IMR-90 (cell line): ENCODE measurements around the gene PM20D1. TPM values are rescaled to one million over a fixed set of nuclear protein-coding genes. Genes with fewer than 3 reads are reported as not detected.

Experiments used
- ATAC-seq: fragments of 200-7000 bp; cut with Tn5 transposase; 2 replicates; pipeline ENCODE4 v1.9.1; 2020; ENCODE audit warnings: low read depth, mild to moderate bottlenecking, moderate library complexity
- BruUV-seq: library from RNA; stranded (reverse); fragments of 400-500 nt; replicated peaks from 2 replicates; lab custom pipeline; 2021; lab: Mats Ljungman, UMichigan
- CTCF ChIA-PET: fragments of 300-600 bp; formaldehyde crosslinking; extraction: SDS; loops from one replicate; lab custom pipeline; 2021; ENCODE audit warnings: antibody characterized with exemption; lab: Yijun Ruan, JAX
- POLR2A ChIA-PET: fragments of 300-600 bp; sonication (Branson Sonifier 250); formaldehyde crosslinking; loops from one replicate; lab custom pipeline; 2022; ENCODE audit warnings: antibody characterized with exemption; ENCODE audit not compliant: unreplicated experiment; lab: Charles Lee
- DNase-seq: peaks from one replicate; pipeline ENCODE4 v3.0.0; 2013
- H2AFZ ChIP-seq: replicated peaks from 2 replicates; pipeline ENCODE3; 2013; ENCODE audit warnings: low read length, mild to moderate bottlenecking; ENCODE audit not compliant: poor library complexity
- H2AK5ac ChIP-seq: 2 replicates; pipeline ENCODE4 v1.6.1; 2013; ENCODE audit warnings: low read depth, low read length, inconsistent platforms
- H2AK9ac ChIP-seq: replicated peaks from 2 replicates; pipeline ENCODE3; 2013; ENCODE audit warnings: mild to moderate bottlenecking, low read depth, low read length, moderate library complexity; ENCODE audit not compliant: poor library complexity
- H2BK120ac ChIP-seq: 2 replicates; pipeline ENCODE4 v1.6.1; 2013; ENCODE audit warnings: low read depth, low read length, inconsistent platforms
- H2BK15ac ChIP-seq: 3 replicates; pipeline ENCODE4 v1.6.1; 2013; ENCODE audit warnings: low read depth, low read length, inconsistent platforms
- H2BK20ac ChIP-seq: 2 replicates; pipeline ENCODE4 v1.6.1; 2013; ENCODE audit warnings: low read depth, mild to moderate bottlenecking, inconsistent platforms, low read length, moderate library complexity
- H2BK5ac ChIP-seq: 2 replicates; pipeline ENCODE4 v1.6.1; 2013; ENCODE audit warnings: mild to moderate bottlenecking, low read depth, low read length, inconsistent platforms; ENCODE audit not compliant: poor library complexity, severe bottlenecking
- H3K14ac ChIP-seq: replicated peaks from 2 replicates; pipeline ENCODE4 v1.6.1; 2013; ENCODE audit warnings: low read depth, low read length, inconsistent platforms
- H3K18ac ChIP-seq: 2 replicates; pipeline ENCODE4 v1.6.1; 2013; ENCODE audit warnings: low read depth, low read length, control low read depth
- H3K23ac ChIP-seq: 2 replicates; pipeline ENCODE4 v1.6.1; 2013; ENCODE audit warnings: low read depth, low read length, inconsistent platforms
- H3K27ac ChIP-seq: 2 replicates; pipeline ENCODE4 v1.5.1; 2013; ENCODE audit warnings: mild to moderate bottlenecking, control low read depth, low read length; ENCODE audit not compliant: insufficient read depth
- H3K27me3 ChIP-seq: 2 replicates; pipeline ENCODE4 v1.6.1; 2013; ENCODE audit warnings: low read length; ENCODE audit not compliant: control insufficient read depth, insufficient read depth
- H3K36me3 ChIP-seq: 2 replicates; pipeline ENCODE4 v1.6.1; 2013; ENCODE audit warnings: low read length, mixed read lengths; ENCODE audit not compliant: control insufficient read depth, insufficient read depth
- H3K4ac ChIP-seq: 2 replicates; pipeline ENCODE4 v1.6.1; 2013; ENCODE audit warnings: low read depth, low read length, inconsistent platforms
- H3K4me1 ChIP-seq: 2 replicates; pipeline ENCODE4 v1.6.1; 2013; ENCODE audit warnings: low read length, mixed read lengths; ENCODE audit not compliant: control insufficient read depth, insufficient read depth
- H3K4me2 ChIP-seq: 2 replicates; pipeline ENCODE4 v1.6.1; 2013; ENCODE audit warnings: low read depth, mild to moderate bottlenecking, control low read depth, low read length, moderate library complexity
- H3K4me3 ChIP-seq: 2 replicates; pipeline ENCODE4 v1.5.1; 2013; ENCODE audit warnings: low read depth, mild to moderate bottlenecking, control low read depth, low read length, moderate library complexity; ENCODE audit not compliant: insufficient read depth
- H3K56ac ChIP-seq: 2 replicates; pipeline ENCODE4 v1.6.1; 2013; ENCODE audit warnings: low read length, inconsistent platforms; ENCODE audit not compliant: insufficient read depth; ENCODE audit errors: extremely low read depth
- H3K79me1 ChIP-seq, 2 experiments: 2 replicates each; pipeline ENCODE4 v1.6.1; 2013; ENCODE audit warnings: low read length in 2 of 2, inconsistent platforms in 1 of 2, low read depth in 1 of 2
- H3K9ac ChIP-seq: 2 replicates; pipeline ENCODE4 v1.6.1; 2013; ENCODE audit warnings: low read depth, low read length, control low read depth
- H3K9me1 ChIP-seq: 2 replicates; pipeline ENCODE4 v1.6.1; 2013; ENCODE audit warnings: low read length, inconsistent platforms; ENCODE audit not compliant: insufficient read depth
- H3K9me3 ChIP-seq: 2 replicates; pipeline ENCODE4 v1.6.1; 2013; ENCODE audit warnings: low read length; ENCODE audit not compliant: control insufficient read depth, insufficient read depth
- H4K20me1 ChIP-seq: 2 replicates; pipeline ENCODE4 v1.6.1; 2013; ENCODE audit warnings: low read length, inconsistent platforms; ENCODE audit not compliant: insufficient read depth
- H4K5ac ChIP-seq: 2 replicates; pipeline ENCODE4 v1.6.1; 2013; ENCODE audit warnings: mild to moderate bottlenecking, low read depth, low read length, control low read depth
- H4K8ac ChIP-seq, 2 experiments: 2 replicates each; pipeline ENCODE4 v1.6.1; 2013; ENCODE audit warnings: low read depth in 2 of 2, low read length in 2 of 2, control low read depth in 1 of 2, inconsistent platforms in 1 of 2
- H4K91ac ChIP-seq: 2 replicates; pipeline ENCODE4 v1.6.1; 2013; ENCODE audit warnings: low read depth, low read length, inconsistent platforms; ENCODE audit not compliant: insufficient read depth
- CHD1 ChIP-seq: IDR thresholded peaks from 2 replicates; pipeline ENCODE4 v1.6.1; 2012; ENCODE audit warnings: low read depth, low read length, improper control_type of control experiment
- RAD21 ChIP-seq: IDR thresholded peaks from 2 replicates; pipeline ENCODE4 v1.6.1; 2012; ENCODE audit warnings: low read length, improper control_type of control experiment
- RCOR1 ChIP-seq: IDR thresholded peaks from 2 replicates; pipeline ENCODE4 v1.6.1; 2012; ENCODE audit warnings: mild to moderate bottlenecking, low read length, improper control_type of control experiment; ENCODE audit not compliant: insufficient replicate concordance
- WGBS, 2 experiments: methylation state at CpG; one replicate each; pipeline versions ENCODE4 v1.1.5 to v1.1.7; 2013; ENCODE audit warnings: missing lambda C conversion rate in 2 of 2; ENCODE audit not compliant: insufficient read length in 1 of 2; ENCODE audit errors: extremely low coverage in 2 of 2; 5-methylcytosine and 5-hydroxymethylcytosine counted together
- dilution Hi-C: fragments of 300-500 bp; cut with HindIII; formaldehyde crosslinking; loops from one replicate; pipeline ENCODE4 v1.14.3; 2018; ENCODE audit warnings: low sequenced_read_pairs; ENCODE audit not compliant: unreplicated experiment
- in situ Hi-C: fragments of 300-500 bp; cut with MboI; formaldehyde crosslinking; loops from 3 replicates; pipeline ENCODE4 v1.14.3; 2019; ENCODE audit warnings: low sequenced_read_pairs, inconsistent platforms, mixed read lengths
- intact Hi-C: fragments of 100-400 bp; cut with micrococcal nuclease; formaldehyde crosslinking; loops from 2 replicates; pipeline ENCODE4 v1.10.0; 2022
- polyA plus RNA-seq, 3 experiments: library from polyadenylated mRNA; depleted of rRNA; stranded (reverse); fragments of >200 nt; gene quantifications; 2 replicates each; pipeline ENCODE4 v1.2.3, GENCODE V29; 2012; ENCODE audit warnings: low replicate concordance in 1 of 3
- total RNA-seq: library from RNA; depleted of rRNA; stranded (reverse); fragments of >200 nt; gene quantifications from 2 replicates; pipeline ENCODE4 v1.2.3, GENCODE V29; 2012

PM20D1 gene
- total and polyA plus RNA-seq, 2 of the 4 experiments (the other 2 are of a cell fraction) = not detected

GRCh38 chr1:205800981-205801703 is 48.8 kb downstream of the PM20D1 start:
- no peak overlapping the region for H3K23ac ChIP-seq
- no peak for TF ChIP-seq RAD21
- no peak for TF ChIP-seq RCOR1
- TF ChIP-seq CHD1 = no peak
- no peak overlapping the region for H3K18ac ChIP-seq
- peaks cover 4% of the 10 kb centered on the region; the same call in 1 of the 2 replicates for H3K9me1 ChIP-seq
- CTCF ChIA-PET = interaction anchor here (1.8 kb wide), 1 partner anchor 9 kb away, joined by 5 read pairs; no protein-coding TSS in a partner anchor
- H2BK120ac ChIP-seq = no peak overlapping the region
- POLR2A ChIA-PET = no interaction called here
- no peaks in the 10 kb centered on the region for H3K27me3 ChIP-seq
- no peak overlapping the region for H4K5ac ChIP-seq
- dilution Hi-C loops = no loop called here
- H2AK9ac ChIP-seq = no peak overlapping the region
- no peak overlapping the region for H3K4me3 ChIP-seq
- DNase-seq (no peak), ATAC-seq (peak; percentile 36; the same call in 1 of the 2 replicates)
- no peak overlapping the region for H3K4me2 ChIP-seq
- peaks cover 5 to 13% of the 10 kb centered on the region in 2 experiments; a peak in 3 of 4 replicates for H3K79me1 ChIP-seq
- no peak overlapping the region for H2AFZ ChIP-seq
- BruUV-seq = no TSS peak
- intact Hi-C loops = no loop called here
- H4K20me1 ChIP-seq = 0 out of 2 replicates have a peak, but pooled peaks cover 6% of the 10 kb centered on the region
- no peaks in the 10 kb centered on the region for H3K4me1 ChIP-seq
- no peak overlapping the region for H4K8ac ChIP-seq
- H3K56ac ChIP-seq = no peak overlapping the region
- no peak overlapping the region for H2BK5ac ChIP-seq
- H3K27ac ChIP-seq = no peak overlapping the region
- in situ Hi-C loops = no loop called here
- no peak overlapping the region for H2AK5ac ChIP-seq
- no peak overlapping the region for H2BK15ac ChIP-seq
- WGBS, 2 experiments = no CpG with 5 or more reads among the region's 7 CpGs
- H3K9ac ChIP-seq = no peak overlapping the region
- no peak overlapping the region for H3K4ac ChIP-seq
- no peak overlapping the region for H4K91ac ChIP-seq
- H3K14ac ChIP-seq = no peak overlapping the region
- H3K36me3 ChIP-seq = peaks cover 40% of the 10 kb centered on the region
- H3K9me3 ChIP-seq = no peaks in the 10 kb centered on the region
- H2BK20ac ChIP-seq = no peak overlapping the region
